GM12878 (cell line): ENCODE data around the gene DCTPP1. TPM values are rescaled to one million over a fixed set of nuclear protein-coding genes. Genes with fewer than 3 reads are reported as not detected.

Source experiments
- BRCA1 ChIP-seq: IDR thresholded peaks from 2 replicates; pipeline ENCODE4 v1.6.1; 2011; ENCODE audit warnings: low read depth, low read length, improper control_type of control experiment
- CBX5 ChIP-seq: sonication (generic); IDR thresholded peaks from 2 replicates; pipeline ENCODE4 v1.6.1; 2016; ENCODE audit warnings: low read depth, moderate library complexity, mild to moderate bottlenecking, inconsistent platforms
- CHD1 ChIP-seq: IDR thresholded peaks from 2 replicates; pipeline ENCODE4 v1.6.1; 2012; ENCODE audit warnings: low read depth, low read length, improper control_type of control experiment
- CHD2 ChIP-seq: IDR thresholded peaks from 2 replicates; pipeline ENCODE4 v1.6.1; 2011; ENCODE audit warnings: low read depth, low read length, improper control_type of control experiment, borderline replicate concordance
- CHD4 ChIP-seq: fragments of 200-600 bp; sonication (generic); IDR thresholded peaks from 2 replicates; pipeline ENCODE4 v1.6.1; 2016; ENCODE audit warnings: mild to moderate bottlenecking
- ELK1 ChIP-seq: IDR thresholded peaks from 2 replicates; pipeline ENCODE4 v1.6.1; 2012; ENCODE audit warnings: low read depth, low read length, improper control_type of control experiment
- ESRRA ChIP-seq: IDR thresholded peaks from 2 replicates; pipeline ENCODE4 v1.6.1; 2012; ENCODE audit warnings: mild to moderate bottlenecking, low read length, improper control_type of control experiment
- HDGF ChIP-seq: fragments of 450-650 bp; IDR thresholded peaks from 2 replicates; pipeline ENCODE4 v1.6.1; 2016; ENCODE audit warnings: antibody characterized with exemption
- IRF4 ChIP-seq: IDR thresholded peaks from 2 replicates; pipeline ENCODE4 v1.6.1; 2011; ENCODE audit warnings: low read depth, low read length
- KAT2A ChIP-seq: conservative IDR thresholded peaks from 2 replicates; pipeline ENCODE4 v1.6.1; 2011; ENCODE audit warnings: low read depth, low read length; ENCODE audit not compliant: control insufficient read depth
- NBN ChIP-seq: fragments of 450-650 bp; IDR thresholded peaks from 2 replicates; pipeline ENCODE4 v1.6.1; 2016
- NFYB ChIP-seq: IDR thresholded peaks from 2 replicates; pipeline ENCODE4 v1.6.1; 2011; ENCODE audit warnings: low read depth, mild to moderate bottlenecking, low read length, improper control_type of control experiment, moderate library complexity; ENCODE audit not compliant: insufficient read depth
- NR2C2 ChIP-seq: IDR thresholded peaks from 2 replicates; pipeline ENCODE4 v1.6.1; 2011; ENCODE audit warnings: borderline replicate concordance, low read depth; ENCODE audit not compliant: control insufficient read depth, insufficient read length
- NRF1 ChIP-seq: conservative IDR thresholded peaks from 2 replicates; pipeline ENCODE4 v1.6.1; 2011; ENCODE audit warnings: mild to moderate bottlenecking, low read depth, low read length, improper control_type of control experiment
- POU2F2 ChIP-seq: IDR thresholded peaks from 3 replicates; pipeline ENCODE4 v1.6.1; 2011; ENCODE audit warnings: low read depth, mild to moderate bottlenecking, low read length, borderline replicate concordance
- RELA ChIP-seq: fragments of 450-650 bp; IDR thresholded peaks from 2 replicates; pipeline ENCODE4 v1.8.0; 2014; ENCODE audit warnings: borderline replicate concordance; ENCODE audit not compliant: partially characterized antibody
- SMAD1 ChIP-seq: fragments of 450-650 bp; IDR thresholded peaks from 2 replicates; pipeline ENCODE4 v1.6.1; 2018; ENCODE audit warnings: mild to moderate bottlenecking, low read depth; ENCODE audit not compliant: partially characterized antibody
- SMC3 ChIP-seq: IDR thresholded peaks from 2 replicates; pipeline ENCODE4 v1.6.1; 2011; ENCODE audit warnings: low read length, improper control_type of control experiment, borderline replicate concordance
- SP1 ChIP-seq: IDR thresholded peaks from one replicate; pipeline ENCODE4 v1.6.1; 2011; ENCODE audit warnings: low read depth, low read length
- SPI1 ChIP-seq: IDR thresholded peaks from 2 replicates; pipeline ENCODE4 v1.6.1; 2011; ENCODE audit warnings: low read depth, mild to moderate bottlenecking, low read length, moderate library complexity, borderline replicate concordance; ENCODE audit not compliant: insufficient read depth
- SREBF2 ChIP-seq: IDR thresholded peaks from 2 replicates; pipeline ENCODE4 v1.6.1; 2012; ENCODE audit warnings: mild to moderate bottlenecking, low read length
- TCF3 ChIP-seq: IDR thresholded peaks from 2 replicates; pipeline ENCODE4 v1.6.1; 2012; ENCODE audit warnings: low read depth, mild to moderate bottlenecking, low read length, borderline replicate concordance; ENCODE audit not compliant: insufficient read depth
- TCF7 ChIP-seq: IDR thresholded peaks from 2 replicates; pipeline ENCODE4 v1.6.1; 2014; ENCODE audit warnings: antibody characterized with exemption, borderline replicate concordance
- YBX1 ChIP-seq: fragments of 450-650 bp; IDR thresholded peaks from 2 replicates; pipeline ENCODE4 v1.6.1; 2016; ENCODE audit warnings: antibody characterized with exemption
- ZNF207 ChIP-seq: fragments of 450-650 bp; IDR thresholded peaks from 2 replicates; pipeline ENCODE4 v1.6.1; 2014; ENCODE audit warnings: antibody characterized with exemption, mild to moderate bottlenecking, borderline replicate concordance
- polyA plus RNA-seq, 11 experiments: library from polyadenylated mRNA; depleted of rRNA in 4 of 11; unstranded in 6 of 11; stranded (reverse) in 5 of 11; fragments of >200 nt; fragmentation: Nextera tagmentation in 4 of 11; fragmentation: Illumina TruSeq in 1 of 11; extraction: Ambion mirVana in 4 of 11; extraction: Trizol in 1 of 11; gene quantifications; 1 replicate in 1 of 11; 2 replicates in 10 of 11; pipeline versions ENCODE4 v1.2.1 to v1.2.3, GENCODE V29; 2011 to 2016; ENCODE audit warnings: inconsistent platforms in 2 of 11, missing spikeins in 2 of 11, low read depth in 1 of 11
- total RNA-seq, 4 experiments: library from RNA; depleted of rRNA in 3 of 4; stranded (reverse); fragments of >200 nt in 3 of 4; fragmentation: Illumina TruSeq in 1 of 4; extraction: Trizol in 1 of 4; gene quantifications; 2 replicates each; pipeline versions ENCODE4 v1.2.1 to v1.2.3, GENCODE V29; 2013 to 2021
- TF ChIP-seq, protein P1 (sequence below): fragments of 450-650 bp; formaldehyde crosslinking; IDR thresholded peaks from 2 replicates; pipeline ENCODE4 v1.4.0; 2020; ENCODE audit warnings: mild to moderate bottlenecking, moderate library complexity

DCTPP1 gene
- total and polyA plus RNA-seq, 10 of the 15 experiments (the other 5 are each of a cell fraction or from before 2014, with no cell fraction given), result 72.1 to 266 (median 157) TPM

DNA sequence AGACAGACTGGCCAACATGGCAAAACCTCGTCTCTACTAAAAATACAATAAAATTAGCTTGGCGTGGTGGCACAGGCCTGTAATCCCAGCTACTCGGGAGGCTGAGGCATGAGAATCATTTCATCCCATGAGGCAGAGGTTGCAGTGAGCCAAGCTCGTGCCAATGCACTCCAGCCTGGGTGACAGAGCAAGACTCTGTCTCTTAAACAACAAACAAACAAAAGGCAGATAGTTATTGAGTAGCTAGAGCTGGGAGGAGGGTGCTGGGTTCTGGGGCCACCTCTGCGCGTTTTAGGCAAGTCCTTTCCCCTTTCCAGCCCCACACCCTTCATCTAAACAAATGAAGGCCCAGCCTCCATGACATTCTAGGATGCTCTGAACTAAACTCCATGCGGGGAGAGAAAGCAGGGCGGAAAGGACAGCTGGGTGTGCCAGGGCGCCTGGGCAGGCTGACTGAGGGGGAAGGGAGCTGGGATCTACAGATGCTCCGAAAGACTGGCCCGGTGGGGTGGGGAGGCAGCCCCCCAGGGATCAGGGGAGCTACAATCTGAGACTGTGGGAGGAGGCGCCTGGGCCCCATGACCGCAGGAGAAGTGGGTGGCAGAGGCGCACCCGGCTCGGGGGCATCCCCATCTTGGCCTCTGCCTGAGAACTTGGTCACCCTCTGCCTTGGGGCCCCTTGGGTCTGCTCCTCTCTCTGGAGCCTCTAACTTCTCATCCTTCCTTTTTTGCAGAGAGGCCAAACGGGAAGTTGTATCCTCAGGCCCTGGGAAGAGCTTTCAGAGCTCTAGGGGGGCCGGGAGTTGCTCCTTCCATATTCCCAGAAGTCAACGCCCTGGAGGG, 43.6 kb upstream of the DCTPP1 start (continued):
- TF ChIP-seq ZNF207 (no peak), SPI1 (no peak), TCF3 (no peak), NRF1 (no peak), NFYB (no peak), CHD1 (no peak), CBX5 (no peak), KAT2A (no peak), BRCA1 (no peak), SMC3 (no peak; the same call in 1 of the 2 replicates), RELA (no peak), CHD2 (peak; percentile 58; the same call in 1 of the 2 replicates), TCF7 (no peak), POU2F2 (peak; percentile 46; the same call in 1 of the 3 replicates), ESRRA (no peak), SP1 (peak; percentile 78), CHD4 (no peak), YBX1 (peak; percentile 38; the same call in 1 of the 2 replicates), IRF4 (no peak), ELK1 (no peak), SMAD1 (peak; percentile 69), NBN (peak; percentile 80), NR2C2 (no peak), HDGF (no peak; the same call in 1 of the 2 replicates), SREBF2 (no peak)
- TF ChIP-seq, protein P1, sequence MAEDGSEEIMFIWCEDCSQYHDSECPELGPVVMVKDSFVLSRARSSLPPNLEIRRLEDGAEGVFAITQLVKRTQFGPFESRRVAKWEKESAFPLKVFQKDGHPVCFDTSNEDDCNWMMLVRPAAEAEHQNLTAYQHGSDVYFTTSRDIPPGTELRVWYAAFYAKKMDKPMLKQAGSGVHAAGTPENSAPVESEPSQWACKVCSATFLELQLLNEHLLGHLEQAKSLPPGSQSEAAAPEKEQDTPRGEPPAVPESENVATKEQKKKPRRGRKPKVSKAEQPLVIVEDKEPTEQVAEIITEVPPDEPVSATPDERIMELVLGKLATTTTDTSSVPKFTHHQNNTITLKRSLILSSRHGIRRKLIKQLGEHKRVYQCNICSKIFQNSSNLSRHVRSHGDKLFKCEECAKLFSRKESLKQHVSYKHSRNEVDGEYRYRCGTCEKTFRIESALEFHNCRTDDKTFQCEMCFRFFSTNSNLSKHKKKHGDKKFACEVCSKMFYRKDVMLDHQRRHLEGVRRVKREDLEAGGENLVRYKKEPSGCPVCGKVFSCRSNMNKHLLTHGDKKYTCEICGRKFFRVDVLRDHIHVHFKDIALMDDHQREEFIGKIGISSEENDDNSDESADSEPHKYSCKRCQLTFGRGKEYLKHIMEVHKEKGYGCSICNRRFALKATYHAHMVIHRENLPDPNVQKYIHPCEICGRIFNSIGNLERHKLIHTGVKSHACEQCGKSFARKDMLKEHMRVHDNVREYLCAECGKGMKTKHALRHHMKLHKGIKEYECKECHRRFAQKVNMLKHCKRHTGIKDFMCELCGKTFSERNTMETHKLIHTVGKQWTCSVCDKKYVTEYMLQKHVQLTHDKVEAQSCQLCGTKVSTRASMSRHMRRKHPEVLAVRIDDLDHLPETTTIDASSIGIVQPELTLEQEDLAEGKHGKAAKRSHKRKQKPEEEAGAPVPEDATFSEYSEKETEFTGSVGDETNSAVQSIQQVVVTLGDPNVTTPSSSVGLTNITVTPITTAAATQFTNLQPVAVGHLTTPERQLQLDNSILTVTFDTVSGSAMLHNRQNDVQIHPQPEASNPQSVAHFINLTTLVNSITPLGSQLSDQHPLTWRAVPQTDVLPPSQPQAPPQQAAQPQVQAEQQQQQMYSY, result no peak
